H1 (cell line): ENCODE results near the gene GLRX3. TPM values are rescaled to one million over a fixed set of nuclear protein-coding genes. Genes with fewer than 3 reads are reported as not detected.

Experiments
- CHD7 ChIP-seq: fragments of 300-600 bp; sonication (generic); IDR thresholded peaks from 2 replicates; pipeline ENCODE4 v1.7.1; 2012; ENCODE audit warnings: low read length, moderate library complexity, mild to moderate bottlenecking, inconsistent platforms; ENCODE audit not compliant: insufficient replicate concordance
- FOSL1 ChIP-seq: IDR thresholded peaks from 2 replicates; pipeline ENCODE4 v1.6.1; 2011; ENCODE audit warnings: mild to moderate bottlenecking, low read depth, low read length, moderate library complexity; ENCODE audit not compliant: insufficient read depth
- MAX ChIP-seq: IDR thresholded peaks from 2 replicates; pipeline ENCODE4 v1.6.1; 2012; ENCODE audit warnings: inconsistent platforms
- POLR2A ChIP-seq, 2 experiments: IDR thresholded peaks; 1 replicate in 1 of 2; 2 replicates in 1 of 2; pipeline ENCODE4 v1.6.1; 2011; ENCODE audit warnings: low read depth in 2 of 2, low read length in 2 of 2, mild to moderate bottlenecking in 2 of 2; ENCODE audit errors: control extremely low read depth in 1 of 2
- SAP30 ChIP-seq: fragments of 300-600 bp; sonication (generic); IDR thresholded peaks from 2 replicates; pipeline ENCODE4 v1.7.1; 2012; ENCODE audit warnings: low read length, moderate library complexity, mild to moderate bottlenecking, inconsistent platforms; ENCODE audit not compliant: insufficient read depth, insufficient replicate concordance
- SIRT6 ChIP-seq: IDR thresholded peaks from one replicate; pipeline ENCODE4 v1.7.1; 2012; ENCODE audit warnings: low read length, inconsistent platforms
- SP2 ChIP-seq: IDR thresholded peaks from 2 replicates; pipeline ENCODE4 v1.6.1; 2012; ENCODE audit warnings: mild to moderate bottlenecking, low read length, inconsistent platforms
- SRF ChIP-seq: IDR thresholded peaks from 2 replicates; pipeline ENCODE4 v1.6.1; 2011; ENCODE audit warnings: mild to moderate bottlenecking, low read depth, low read length, moderate library complexity
- polyA plus RNA-seq, 7 experiments: library from polyadenylated mRNA; depleted of rRNA in 3 of 7; stranded (reverse) in 5 of 7; unstranded in 2 of 7; fragments of >200 nt in 5 of 7; fragments of 200-250 nt in 2 of 7; gene quantifications; 1 replicate in 5 of 7; 2 replicates in 1 of 7; 4 replicates in 1 of 7; pipeline versions ENCODE4 v1.2.1 to v1.2.3, GENCODE V29; 2011 to 2013; ENCODE audit warnings: missing spikeins in 2 of 7, mixed read lengths in 2 of 7
- total RNA-seq: library from RNA; stranded (reverse); fragmentation: NEBNext Ultra II Directional; extraction: Animal tissue kit (Norgen Biotek cat#: 25700); gene quantifications from 2 replicates; pipeline ENCODE4 v1.2.1, GENCODE V29; 2021

The GLRX3 gene
- total and polyA plus RNA-seq, 2 of the 8 experiments (the other 6 are each of a cell fraction or from before 2014, with no cell fraction given): 59.9 to 157 TPM

GRCh38 chr10:130193493-130194193 is 57.5 kb downstream of the GLRX3 start (continued):
- TF ChIP-seq CHD7 (no peak), SAP30 (no peak), POLR2A (IDR thresholded peaks at IDR 0.05; ENCODE audit: control extremely low read depth in 1 of 2, low read depth in 2 of 2, low read length in 2 of 2) (no peak), SP2 (no peak), SRF (no peak), MAX (no peak), SIRT6 (no peak), FOSL1 (no peak)
- TF ChIP-seq, all 59 proteins: peak for 0
